Transverse colon (tissue), 4 donors: ENCODE data around the gene ZNF524. TPM values are rescaled to one million over a fixed set of nuclear protein-coding genes. Genes with fewer than 3 reads are reported as not detected.
A peak's percentile ranks its signal among the peaks of the same experiment; 100 is the strongest.

Source experiments
- DNase-seq: peaks from one replicate; pipeline ENCODE4 v3.0.0-alpha.2; 2019
- H3K27ac ChIP-seq, 4 donors: fragments of 200-600 bp; sonication (generic); 2 replicates each; pipeline ENCODE4 v1.5.1; 2016 to 2018; ENCODE audit warnings: inconsistent platforms in 4 of 4
- H3K27me3 ChIP-seq: fragments of 200-600 bp; sonication (generic); 2 replicates; pipeline ENCODE4 v1.5.1; 2017; ENCODE audit warnings: inconsistent platforms
- H3K36me3 ChIP-seq, 4 donors: fragments of 200-600 bp; sonication (generic); 2 replicates each; pipeline ENCODE4 v1.5.1; 2017 to 2019; ENCODE audit warnings: inconsistent platforms in 4 of 4
- H3K4me1 ChIP-seq, 4 donors: fragments of 200-600 bp; sonication (generic); 2 replicates each; pipeline ENCODE4 v1.5.1; 2017 to 2020; ENCODE audit warnings: inconsistent platforms in 4 of 4
- H3K4me3 ChIP-seq, 4 donors: fragments of 200-600 bp; sonication (generic); 1 replicate in 1 of 4; 2 replicates in 3 of 4; pipeline versions ENCODE4 v1.5.1 to v1.6.1; 2017 to 2019; ENCODE audit warnings: inconsistent platforms in 4 of 4
- H3K9me3 ChIP-seq, 2 donors: fragments of 200-600 bp; sonication (generic); 2 replicates each; pipeline ENCODE4 v1.5.1; 2017 to 2019; ENCODE audit warnings: inconsistent platforms in 2 of 2
- EP300 ChIP-seq: sonication (generic); formaldehyde crosslinking; IDR thresholded peaks from one replicate; pipeline ENCODE4 v1.6.1; 2017; ENCODE audit warnings: antibody characterized with exemption, low read depth
- POLR2A ChIP-seq: fragments of 450-650 bp; IDR thresholded peaks from one replicate; pipeline ENCODE4 v1.6.1; 2016; ENCODE audit warnings: antibody characterized with exemption, mild to moderate bottlenecking, moderate library complexity
- POLR2AphosphoS5 ChIP-seq, 3 donors: sonication (generic); formaldehyde crosslinking; IDR thresholded peaks; one replicate each; pipeline ENCODE4 v1.6.1; 2016; ENCODE audit warnings: antibody characterized with exemption in 3 of 3
- WGBS, 2 donors: methylation state at CpG; one replicate each; pipeline ENCODE4 v1.1.5; 2018; ENCODE audit warnings: low coverage in 1 of 2; 5-methylcytosine and 5-hydroxymethylcytosine counted together
- in situ Hi-C, 4 donors: fragments of 200-750 bp; cut with MboI; loops; one replicate each; pipeline versions ENCODE4 v1.15.0 to v1.15.1; 2017; ENCODE audit warnings: low sequenced_read_pairs in 3 of 4, low pct_ligation_motif_present in 1 of 4, low pct_unique_long_range_greater_than_20kb in 1 of 4
- intact Hi-C: fragments of 100-400 bp; cut with DNase I; formaldehyde crosslinking; loops from one replicate; pipeline ENCODE4 v1.15.1; 2023; ENCODE audit warnings: low total_unique reads
- total RNA-seq, 4 donors: library from RNA; depleted of rRNA; stranded (reverse); fragments of >200 nt; gene quantifications; one replicate each; pipeline ENCODE4 v1.1.0, GENCODE V29; 2016
- TF ChIP-seq, protein P1 (sequence below), 5 experiments: fragments of 200-600 bp in 3 of 5; fragments of 450-650 bp in 2 of 5; sonication (generic) in 3 of 5; IDR thresholded peaks; 1 replicate in 2 of 5; 2 replicates in 3 of 5; pipeline ENCODE4 v1.5.1; 2016 to 2017; ENCODE audit warnings: antibody characterized with exemption in 5 of 5, inconsistent platforms in 3 of 5, mild to moderate bottlenecking in 2 of 5, moderate library complexity in 1 of 5

ZNF524 gene
- total RNA-seq, 4 donors from 2014 or later, result 17.7 to 51.1 (median 37.9) TPM

DNA sequence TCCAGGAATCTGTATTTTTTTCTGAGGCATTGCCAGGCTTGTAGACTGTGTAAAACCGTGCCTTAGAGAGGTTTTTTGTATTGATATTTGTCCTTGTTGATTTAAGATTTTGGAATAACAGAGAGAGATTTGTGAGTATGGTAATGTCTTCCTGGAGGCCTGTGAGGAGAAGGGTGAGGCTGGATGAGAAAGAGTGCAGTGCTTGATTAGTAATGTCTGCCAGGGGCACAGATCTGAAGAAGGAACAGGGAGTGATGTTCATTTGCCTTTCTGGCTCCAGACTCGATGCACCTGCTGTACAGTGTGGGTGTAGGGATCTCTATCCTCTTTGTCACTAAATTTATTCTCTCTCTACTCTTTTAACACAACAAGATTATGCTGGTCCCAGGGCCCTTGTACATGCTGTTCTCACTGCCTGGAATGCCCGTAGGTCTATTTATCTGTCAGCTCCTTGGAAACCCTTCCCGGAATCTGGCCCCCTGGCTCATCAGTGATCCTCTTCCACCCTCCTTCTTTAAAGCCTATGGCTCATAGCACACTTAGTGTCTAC is 5.0 kb upstream of the ZNF524 start:
- DNase-seq, result no peak
- Histone ChIP-seq H3K9me3 (no peaks in the 10 kb centered on the region), H3K4me1 (peaks cover 0 to 6% (median 0%) of the 10 kb centered on the region in 4 donors), H3K4me3 (no peak overlapping the region), H3K27ac (no peak overlapping the region), H3K27me3 (no peaks in the 10 kb centered on the region), H3K36me3 (peaks cover 0 to 7% (median 0%) of the 10 kb centered on the region in 4 donors)
- TF ChIP-seq POLR2AphosphoS5 (IDR thresholded peaks at IDR 0.05) (no peak), EP300 (no peak), POLR2A (no peak)
- TF ChIP-seq, protein P1, sequence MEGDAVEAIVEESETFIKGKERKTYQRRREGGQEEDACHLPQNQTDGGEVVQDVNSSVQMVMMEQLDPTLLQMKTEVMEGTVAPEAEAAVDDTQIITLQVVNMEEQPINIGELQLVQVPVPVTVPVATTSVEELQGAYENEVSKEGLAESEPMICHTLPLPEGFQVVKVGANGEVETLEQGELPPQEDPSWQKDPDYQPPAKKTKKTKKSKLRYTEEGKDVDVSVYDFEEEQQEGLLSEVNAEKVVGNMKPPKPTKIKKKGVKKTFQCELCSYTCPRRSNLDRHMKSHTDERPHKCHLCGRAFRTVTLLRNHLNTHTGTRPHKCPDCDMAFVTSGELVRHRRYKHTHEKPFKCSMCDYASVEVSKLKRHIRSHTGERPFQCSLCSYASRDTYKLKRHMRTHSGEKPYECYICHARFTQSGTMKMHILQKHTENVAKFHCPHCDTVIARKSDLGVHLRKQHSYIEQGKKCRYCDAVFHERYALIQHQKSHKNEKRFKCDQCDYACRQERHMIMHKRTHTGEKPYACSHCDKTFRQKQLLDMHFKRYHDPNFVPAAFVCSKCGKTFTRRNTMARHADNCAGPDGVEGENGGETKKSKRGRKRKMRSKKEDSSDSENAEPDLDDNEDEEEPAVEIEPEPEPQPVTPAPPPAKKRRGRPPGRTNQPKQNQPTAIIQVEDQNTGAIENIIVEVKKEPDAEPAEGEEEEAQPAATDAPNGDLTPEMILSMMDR (IDR thresholded peaks at IDR 0.05), result no peak
- in situ Hi-C loops, result no loop called here
- 82 to 92% methylated on average over 3 to 4 of the region's 4 CpGs for WGBS, 2 donors
- intact Hi-C loops, result no loop called here

DNA sequence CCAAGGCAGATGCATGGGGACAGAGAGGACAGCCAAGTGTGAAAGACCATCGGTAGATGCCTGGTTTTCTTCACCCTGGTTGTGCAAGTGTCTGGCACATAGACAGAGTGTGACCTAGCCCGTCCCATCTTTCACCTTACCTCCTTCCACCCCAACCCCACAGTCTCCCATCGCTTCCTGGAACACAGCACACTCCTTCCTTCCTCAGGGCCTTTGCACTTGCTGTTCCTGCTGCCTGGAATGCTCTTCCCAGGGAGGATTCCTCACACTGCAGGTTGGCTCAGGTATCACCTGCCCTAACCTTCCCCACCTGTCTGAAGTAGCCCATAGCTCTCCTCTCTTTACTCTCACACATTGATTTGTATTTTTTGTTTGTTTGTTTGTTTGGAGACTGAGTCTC is 3.8 kb upstream of the ZNF524 start:
- H3K27me3 ChIP-seq, result no peaks in the 10 kb centered on the region
- in situ Hi-C loops (no loop called here), intact Hi-C loops (no loop called here)
- peaks cover 0 to 7% (median 0%) of the 10 kb centered on the region in 4 donors for H3K36me3 ChIP-seq
- DNase-seq, result no peak
- H3K4me1 ChIP-seq, result peaks cover 6 to 9% (median 8%) of the 10 kb centered on the region in 4 donors
- H3K27ac ChIP-seq, result no peak overlapping the region
- 96 to 100% methylated on average over 2 to 3 of the region's 3 CpGs for WGBS, 2 donors
- no peaks in the 10 kb centered on the region for H3K9me3 ChIP-seq
- no peak overlapping the region for H3K4me3 ChIP-seq
- TF ChIP-seq, protein P1 (IDR thresholded peaks at IDR 0.05), result no peak
- no peak for TF ChIP-seq POLR2AphosphoS5 (IDR thresholded peaks at IDR 0.05)
- no peak for TF ChIP-seq POLR2A
- TF ChIP-seq EP300, result no peak

DNA sequence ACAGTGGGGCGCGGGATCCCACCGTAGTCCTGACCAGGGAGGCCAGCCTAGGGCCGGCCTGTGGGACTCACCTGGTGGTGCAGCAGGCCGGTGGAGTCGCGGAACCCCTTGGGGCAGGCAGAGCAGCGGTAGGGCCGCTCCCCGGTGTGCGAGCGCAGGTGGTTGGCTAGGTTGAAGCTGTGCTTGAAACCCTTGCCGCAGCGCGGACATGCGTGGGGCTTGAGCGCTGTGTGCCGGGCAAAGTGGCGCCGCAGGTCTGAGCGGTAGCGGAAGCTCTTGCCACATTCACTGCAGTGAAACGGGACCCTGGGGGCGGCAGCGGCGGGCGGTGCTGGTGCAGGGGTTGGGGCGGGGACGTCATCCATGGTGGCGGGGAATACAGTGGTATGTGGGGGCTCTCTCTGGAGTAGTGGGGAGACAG is 2.6 kb upstream of the ZNF524 start:
- Histone ChIP-seq H3K27me3 (no peaks in the 10 kb centered on the region), H3K36me3 (peaks cover 0 to 7% (median 0%) of the 10 kb centered on the region in 4 donors), H3K27ac (no peak overlapping the region), H3K9me3 (no peaks in the 10 kb centered on the region), H3K4me1 (peaks cover 6 to 10% (median 9%) of the 10 kb centered on the region in 4 donors), H3K4me3 (no peak overlapping the region)
- in situ Hi-C loops (no loop called here), intact Hi-C loops (no loop called here)
- TF ChIP-seq POLR2A (no peak), EP300 (no peak), POLR2AphosphoS5 (IDR thresholded peaks at IDR 0.05) (no peak)
- TF ChIP-seq, protein P1 (IDR thresholded peaks at IDR 0.05), result no peak
- 95% methylated on average over 4 to 30 of the region's 30 CpGs for WGBS, 2 donors
- DNase-seq, result no peak

DNA sequence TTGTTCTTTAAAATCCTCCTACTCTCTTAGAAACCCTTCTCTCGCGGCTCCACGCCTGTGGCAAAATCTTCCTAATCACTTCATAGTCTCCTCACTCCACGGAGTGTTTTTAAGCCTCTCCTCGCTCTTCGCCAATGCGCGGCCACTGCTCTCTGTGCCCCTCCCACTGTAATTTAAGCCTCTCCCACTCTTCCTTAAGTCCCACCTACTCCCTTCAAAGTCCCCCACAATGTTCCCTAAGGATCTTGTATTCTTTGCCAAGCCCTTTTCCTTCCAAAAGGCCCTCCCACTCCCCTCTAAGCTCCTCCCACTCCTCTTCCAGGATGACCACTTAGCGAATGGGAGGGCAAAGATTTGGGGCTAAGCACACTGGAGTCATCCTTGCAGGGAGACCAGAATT is 2.1 kb upstream of the ZNF524 start:
- TF ChIP-seq EP300 (no peak), POLR2AphosphoS5 (IDR thresholded peaks at IDR 0.05) (no peak), POLR2A (no peak)
- TF ChIP-seq, protein P1 (IDR thresholded peaks at IDR 0.05), result no peak
- Histone ChIP-seq H3K4me3 (no peak overlapping the region), H3K4me1 (peaks cover 6 to 10% (median 9%) of the 10 kb centered on the region in 4 donors), H3K27ac (peak overlapping the region in 3 of 4 donors; percentile 98 to 100 (median 99)), H3K27me3 (no peaks in the 10 kb centered on the region), H3K9me3 (no peaks in the 10 kb centered on the region), H3K36me3 (peaks cover 0 to 7% (median 0%) of the 10 kb centered on the region in 4 donors)
- intact Hi-C loops (no loop called here), in situ Hi-C loops (no loop called here)
- no peak for DNase-seq
- 81 to 94% methylated on average over 6 to 9 of the region's 9 CpGs for WGBS, 2 donors
